GM19395 (cell line): Measurements from ENCODE around the gene FAM78A.
"Not testable (repeated sequence)": the region's sequence is repeated elsewhere in the genome, so short reads cannot be mapped to it uniquely, and the experiment has no call there.

Experiments used
- ATAC-seq: cut with Tn5 transposase; IDR thresholded peaks from one replicate; pipeline ENCODE4 v1.9.1; 2021; ENCODE audit warnings: mild to moderate bottlenecking, moderate library complexity; ENCODE audit not compliant: unreplicated experiment

Gene FAM78A

DNA sequence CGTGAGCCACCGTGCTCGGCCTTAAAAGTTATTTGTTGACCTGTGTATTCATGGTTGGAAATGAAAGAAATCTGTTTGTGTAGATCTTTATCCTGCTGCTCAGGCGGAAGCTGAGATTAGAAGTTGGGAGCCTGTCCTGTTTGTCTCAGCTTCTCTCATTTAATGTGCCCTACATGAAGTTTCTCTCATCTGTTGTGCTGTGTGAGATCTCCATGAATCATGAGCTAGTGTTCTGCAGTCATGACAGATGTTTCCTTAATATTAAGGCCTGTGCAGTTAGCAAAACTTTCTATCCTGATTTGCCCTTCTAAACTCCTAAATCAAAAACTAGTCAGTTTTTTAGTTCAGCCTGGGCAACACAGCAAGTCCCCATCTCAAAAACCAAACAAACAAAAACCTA lies 59.5 kb downstream of the FAM78A start:
- no peak for ATAC-seq

DNA sequence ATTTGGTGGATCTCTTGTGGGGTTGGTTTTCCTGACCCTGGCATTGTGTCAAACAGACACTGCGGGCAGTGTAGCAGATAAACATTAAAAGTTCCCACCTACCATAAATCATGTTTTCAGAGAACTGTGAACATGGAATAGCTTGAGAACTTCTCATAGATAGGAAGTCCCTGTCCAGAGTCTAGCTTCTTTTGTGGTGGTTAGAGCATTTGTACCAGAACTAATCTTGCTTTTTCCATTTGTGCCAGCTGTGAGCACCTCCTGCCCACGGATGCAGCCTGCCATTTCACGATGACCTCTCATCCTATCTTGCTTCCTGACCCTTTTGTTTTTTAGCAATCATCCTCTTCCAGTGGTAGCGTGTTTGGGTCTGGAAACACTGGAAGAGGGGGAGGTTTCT lies 61.4 kb downstream of the FAM78A start:
- ATAC-seq: no peak

DNA sequence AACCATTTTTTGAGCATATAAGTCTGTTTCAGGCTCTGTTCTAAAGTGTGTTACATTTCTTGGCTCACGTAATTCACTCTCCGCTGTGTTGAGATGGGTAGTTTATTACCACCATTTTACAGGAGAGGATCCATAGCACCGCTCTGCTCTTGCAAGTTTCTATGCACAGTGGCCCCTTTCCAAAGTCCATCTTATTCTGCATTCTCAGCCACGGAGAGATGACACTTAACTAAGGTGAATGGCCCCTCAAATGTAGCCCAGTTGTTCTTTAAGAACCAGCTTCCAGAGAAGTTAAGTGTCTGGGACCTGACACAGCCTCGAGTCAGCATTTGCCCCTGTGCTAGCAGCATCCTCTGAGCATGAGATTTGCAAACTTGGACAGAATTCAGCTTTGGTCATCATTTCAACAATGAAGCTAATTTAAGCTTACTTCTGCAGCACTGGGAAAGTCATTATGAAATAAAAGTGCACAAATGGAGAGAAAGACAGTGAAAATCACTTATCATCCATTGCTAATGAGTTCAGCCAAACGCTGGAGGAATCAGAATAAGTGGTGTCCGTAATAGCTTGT lies 61.9 kb downstream of the FAM78A start:
- no peak for ATAC-seq

GRCh38 chr9:131211920-131212319 lies 64.4 kb downstream of the FAM78A start:
- not testable (repeated sequence) for ATAC-seq
